Measurements from ENCODE around the gene KDR.
A peak's percentile ranks its signal among the peaks of the same experiment; 100 is the strongest.

The KDR gene

GRCh38 chr4:55124322-55125076 lies 896 bp downstream of the KDR start:
- peak overlapping the region in 1 of 2 donors; percentile 44 for H3K27ac ChIP-seq
- no peak for DNase-seq (ENCODE audit: low spot score)
- peak overlapping the region; percentile 79 for H3K4me3 ChIP-seq
- TF ChIP-seq CTCF (IDR thresholded peaks at IDR 0.05), result no peak

- TF ChIP-seq CTCF (IDR thresholded peaks at IDR 0.05), result no peak
- no peak for DNase-seq (ENCODE audit: low spot score)
- H3K4me3 ChIP-seq, result peak overlapping the region; percentile 79
- no peak overlapping the region for H3K27ac ChIP-seq
Observed at GRCh38 chr4:55123791-55124190, 1.6 kb downstream of the KDR start.

- Histone ChIP-seq H3K4me3 (no peak overlapping the region), H3K27ac (no peak overlapping the region)
- TF ChIP-seq CTCF (IDR thresholded peaks at IDR 0.05), result no peak
Observed at GRCh38 chr4:55122235-55122634, 3.2 kb downstream of the KDR start.

GRCh38 chr4:55121246-55121645 lies 4.1 kb downstream of the KDR start:
- no peak overlapping the region for H3K27ac ChIP-seq
- DNase-seq (ENCODE audit: low spot score), result no peak
- no peak for TF ChIP-seq CTCF (IDR thresholded peaks at IDR 0.05)
- no peak overlapping the region for H3K4me3 ChIP-seq

More at GRCh38 chr4:55122235-55122634, 3.2 kb downstream of the KDR start:
- DNase-seq (ENCODE audit: low spot score), result no peak

DNA sequence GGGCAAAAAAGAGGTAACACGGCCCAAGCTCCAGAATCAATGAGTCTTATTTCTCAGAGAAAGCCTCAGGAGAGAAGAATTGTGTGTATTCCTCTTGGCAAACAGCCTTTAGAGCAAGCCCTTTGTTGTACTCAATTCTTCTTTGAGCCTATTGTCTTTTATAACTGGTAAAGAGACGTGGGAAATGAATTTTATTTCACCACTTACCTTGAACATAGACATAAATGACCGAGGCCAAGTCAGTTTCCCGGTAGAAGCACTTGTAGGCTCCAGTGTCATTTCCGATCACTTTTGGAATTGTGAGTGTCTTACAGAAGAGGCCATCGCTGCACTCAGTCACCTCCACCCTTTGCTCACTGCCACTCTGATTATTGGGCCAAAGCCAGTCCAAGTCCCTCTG lies 7.0 kb downstream of the KDR start:
- no peak for DNase-seq (ENCODE audit: low spot score)
- H3K4me3 ChIP-seq, result no peak overlapping the region
- no peak overlapping the region for H3K27ac ChIP-seq
- TF ChIP-seq CTCF (IDR thresholded peaks at IDR 0.05), result no peak

DNA sequence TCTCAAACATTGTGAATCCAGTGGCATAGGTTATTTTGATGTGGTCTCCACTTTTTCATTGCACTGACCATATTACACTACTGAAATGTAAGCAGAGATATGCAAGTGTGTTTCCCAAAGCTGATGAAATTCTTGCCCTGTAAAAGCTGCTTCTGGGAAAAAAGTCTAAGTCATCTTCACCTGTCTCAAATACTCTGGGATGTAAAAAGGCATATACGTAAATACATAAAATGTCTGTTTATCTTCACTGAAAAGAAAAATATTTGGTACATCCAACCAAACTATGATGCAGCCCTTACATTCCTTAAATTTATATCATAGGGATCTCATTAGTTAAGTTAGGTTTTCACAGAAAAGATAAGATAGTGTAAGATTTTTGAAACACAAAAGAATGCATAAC lies 7.9 kb downstream of the KDR start:
- Histone ChIP-seq H3K4me3 (no peak overlapping the region), H3K27ac (no peak overlapping the region)
- TF ChIP-seq CTCF (IDR thresholded peaks at IDR 0.05), result no peak
- no peak for DNase-seq (ENCODE audit: low spot score)

DNA sequence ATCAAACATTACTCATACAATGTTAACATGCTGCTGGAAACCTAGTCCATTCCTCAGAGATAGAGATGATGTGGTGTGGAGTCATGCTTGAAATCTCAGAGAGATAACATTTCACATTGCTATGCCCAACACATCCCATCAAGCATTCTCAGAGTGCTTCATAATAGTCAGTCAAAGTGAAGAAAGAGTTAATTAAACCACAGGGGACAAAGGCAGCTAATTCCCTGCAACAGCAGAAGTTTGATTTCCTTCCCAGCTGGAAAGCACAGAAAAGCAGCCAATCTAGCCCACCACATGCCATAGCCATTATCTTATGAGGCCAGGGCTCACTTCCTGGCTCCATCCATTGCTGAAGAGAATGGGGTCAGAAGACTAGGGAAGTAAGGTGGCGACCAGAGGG lies 8.9 kb downstream of the KDR start:
- no peak for TF ChIP-seq CTCF (IDR thresholded peaks at IDR 0.05)
- H3K27ac ChIP-seq, result no peak overlapping the region
- no peak overlapping the region for H3K4me3 ChIP-seq
- DNase-seq (ENCODE audit: low spot score), result no peak

Measured in coronary artery (tissue), 2 donors.